Astrocyte (in vitro differentiated cells and primary cell): ENCODE measurements around the gene OBSL1.

ENCODE experiments used
- EZH2 ChIP-seq: IDR thresholded peaks from 2 replicates; pipeline ENCODE4 v1.6.1; 2012; ENCODE audit warnings: mild to moderate bottlenecking, low read length, inconsistent platforms; ENCODE audit not compliant: insufficient read depth
- TF ChIP-seq, protein P1 (sequence below): IDR thresholded peaks from 2 replicates; pipeline ENCODE4 v1.5.1; 2011; ENCODE audit warnings: low read depth, mild to moderate bottlenecking, inconsistent platforms, low read length, moderate library complexity; ENCODE audit not compliant: insufficient read depth

DNA sequence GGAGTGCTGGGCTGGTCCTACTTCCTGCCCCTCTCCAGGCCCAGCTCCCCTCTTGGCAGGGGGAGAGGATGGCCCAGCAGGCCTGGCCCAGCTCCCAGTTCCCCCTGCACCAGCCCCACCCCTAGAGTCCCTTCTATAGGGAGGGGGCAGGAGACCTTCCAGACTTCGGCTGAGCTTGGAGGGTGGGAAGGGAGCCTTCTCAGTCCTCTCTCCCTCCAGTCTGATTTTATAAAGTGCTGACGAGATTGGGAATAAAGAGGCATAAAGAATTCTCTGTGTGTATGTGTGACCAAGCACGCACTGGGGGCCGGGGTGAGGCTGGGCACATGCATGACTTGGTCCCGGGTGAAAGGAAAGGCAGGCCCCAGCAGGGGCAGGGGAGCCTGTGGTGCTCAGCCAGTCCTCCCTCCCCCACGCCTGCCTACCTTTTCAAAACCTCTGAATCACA lies 32.8 kb downstream of the OBSL1 start:
- TF ChIP-seq, protein P1, sequence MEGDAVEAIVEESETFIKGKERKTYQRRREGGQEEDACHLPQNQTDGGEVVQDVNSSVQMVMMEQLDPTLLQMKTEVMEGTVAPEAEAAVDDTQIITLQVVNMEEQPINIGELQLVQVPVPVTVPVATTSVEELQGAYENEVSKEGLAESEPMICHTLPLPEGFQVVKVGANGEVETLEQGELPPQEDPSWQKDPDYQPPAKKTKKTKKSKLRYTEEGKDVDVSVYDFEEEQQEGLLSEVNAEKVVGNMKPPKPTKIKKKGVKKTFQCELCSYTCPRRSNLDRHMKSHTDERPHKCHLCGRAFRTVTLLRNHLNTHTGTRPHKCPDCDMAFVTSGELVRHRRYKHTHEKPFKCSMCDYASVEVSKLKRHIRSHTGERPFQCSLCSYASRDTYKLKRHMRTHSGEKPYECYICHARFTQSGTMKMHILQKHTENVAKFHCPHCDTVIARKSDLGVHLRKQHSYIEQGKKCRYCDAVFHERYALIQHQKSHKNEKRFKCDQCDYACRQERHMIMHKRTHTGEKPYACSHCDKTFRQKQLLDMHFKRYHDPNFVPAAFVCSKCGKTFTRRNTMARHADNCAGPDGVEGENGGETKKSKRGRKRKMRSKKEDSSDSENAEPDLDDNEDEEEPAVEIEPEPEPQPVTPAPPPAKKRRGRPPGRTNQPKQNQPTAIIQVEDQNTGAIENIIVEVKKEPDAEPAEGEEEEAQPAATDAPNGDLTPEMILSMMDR, result no peak
- no peak for TF ChIP-seq EZH2
